Measurements from ENCODE around the gene MFSD6L.

Gene MFSD6L, protein sequence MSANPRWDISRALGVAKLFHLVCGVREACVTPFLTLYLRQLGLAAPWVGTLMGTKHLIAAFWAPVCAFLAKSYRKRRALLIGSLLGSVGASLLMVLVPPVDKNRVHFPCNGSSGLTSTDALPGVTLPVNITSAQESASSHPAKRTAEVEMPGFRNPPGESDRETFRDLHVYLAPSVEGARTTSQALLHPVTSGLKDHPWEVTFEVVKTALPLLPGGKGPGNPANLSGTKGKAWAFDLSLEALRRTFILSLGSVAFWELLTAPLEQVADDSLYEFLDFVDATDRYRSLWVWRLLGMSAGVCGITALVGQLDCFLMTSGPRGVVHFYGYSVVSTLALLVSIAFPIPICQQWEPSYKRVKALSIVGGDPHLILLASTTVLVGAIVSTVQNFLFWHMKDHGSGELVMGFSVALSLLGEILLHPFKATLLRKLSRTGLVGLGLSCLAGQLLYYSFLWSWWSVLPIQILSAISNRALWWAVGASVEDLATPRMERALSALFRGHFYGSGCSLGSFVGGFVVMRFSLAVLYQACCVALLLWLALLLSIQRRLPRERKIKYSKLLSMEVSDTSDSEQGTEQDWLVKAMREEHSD

DNA sequence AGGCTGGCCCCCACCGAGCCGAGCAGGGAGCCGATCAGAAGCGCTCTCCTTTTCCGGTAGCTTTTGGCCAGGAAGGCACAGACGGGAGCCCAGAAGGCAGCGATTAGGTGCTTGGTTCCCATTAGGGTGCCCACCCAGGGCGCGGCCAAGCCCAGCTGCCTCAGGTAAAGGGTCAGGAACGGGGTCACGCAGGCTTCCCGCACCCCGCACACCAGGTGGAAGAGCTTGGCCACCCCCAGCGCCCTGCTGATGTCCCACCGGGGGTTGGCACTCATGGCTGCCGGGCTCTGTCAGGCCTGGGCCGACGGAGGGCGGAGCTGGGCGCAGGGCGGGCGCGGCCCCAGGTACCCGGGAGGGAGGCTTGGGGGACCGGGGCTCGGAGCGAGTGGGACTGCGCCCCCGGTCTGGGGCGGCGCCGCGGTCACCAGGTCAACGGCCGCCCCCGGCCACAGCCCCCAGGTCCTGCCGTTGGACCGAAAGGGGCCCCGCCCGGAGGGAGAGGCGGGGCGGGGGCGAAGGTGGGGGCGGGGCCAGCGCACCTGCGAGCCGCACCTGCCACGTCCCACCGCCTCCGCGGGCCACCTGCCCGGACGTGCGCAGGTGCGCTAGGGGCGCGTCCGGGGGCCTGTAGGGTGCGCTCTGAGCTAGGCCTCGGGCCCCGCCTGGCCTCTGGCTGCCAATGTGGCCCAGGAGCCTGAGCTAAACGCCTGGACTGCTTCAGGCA is at the start of gene MFSD6L:
TSS of gene MFSD6L (minus strand) at position 520 of the 724 bp plus-strand sequence. CDS start at position 275, 245 bp downstream.
- no peak for DNase-seq

DNA sequence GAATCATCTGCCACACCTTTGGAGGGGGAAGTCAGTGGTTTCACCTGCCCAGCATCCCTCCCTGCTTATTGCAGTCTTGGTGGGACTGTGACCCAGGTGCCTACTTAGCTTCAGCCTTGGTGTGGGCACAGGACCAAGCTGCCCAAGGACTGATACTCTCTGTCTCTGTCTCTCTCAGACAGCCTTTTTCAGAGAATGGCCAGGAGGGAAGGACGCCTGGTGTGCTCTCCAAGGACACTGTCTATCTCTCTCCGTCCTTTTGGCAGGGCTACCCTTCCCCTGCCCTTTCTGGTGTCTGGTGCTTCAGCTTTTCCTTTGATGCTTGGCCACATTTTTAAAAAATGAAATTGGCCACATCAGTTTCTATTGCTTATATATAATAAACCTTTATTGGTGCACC is 48.7 kb upstream of the MFSD6L start:
- DNase-seq, result no peak

DNA sequence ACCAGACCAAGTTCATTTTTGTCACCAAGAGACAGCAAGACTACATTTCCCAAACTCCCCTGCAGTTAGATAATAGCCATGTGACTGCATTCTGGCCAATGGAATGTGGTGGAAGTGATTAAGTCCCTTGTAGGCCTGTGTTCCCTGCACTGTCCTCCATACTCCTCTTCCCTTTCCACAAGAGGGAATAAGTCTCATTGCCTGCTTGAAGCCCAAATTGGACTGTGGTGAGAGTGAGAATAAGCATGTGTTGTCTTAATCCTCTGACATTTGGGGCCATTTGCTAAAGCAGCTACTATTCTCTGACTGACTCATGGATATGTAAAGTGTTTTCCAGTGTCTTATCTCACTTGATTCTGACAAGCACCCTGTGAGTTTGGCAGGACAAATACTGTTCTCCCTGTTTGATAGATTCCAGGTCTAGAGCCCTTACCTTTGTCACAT is 47.6 kb upstream of the MFSD6L start:
- DNase-seq, result no peak

GRCh38 chr17:8844229-8845218 is 45.4 kb upstream of the MFSD6L start:
- no peak for DNase-seq

DNA sequence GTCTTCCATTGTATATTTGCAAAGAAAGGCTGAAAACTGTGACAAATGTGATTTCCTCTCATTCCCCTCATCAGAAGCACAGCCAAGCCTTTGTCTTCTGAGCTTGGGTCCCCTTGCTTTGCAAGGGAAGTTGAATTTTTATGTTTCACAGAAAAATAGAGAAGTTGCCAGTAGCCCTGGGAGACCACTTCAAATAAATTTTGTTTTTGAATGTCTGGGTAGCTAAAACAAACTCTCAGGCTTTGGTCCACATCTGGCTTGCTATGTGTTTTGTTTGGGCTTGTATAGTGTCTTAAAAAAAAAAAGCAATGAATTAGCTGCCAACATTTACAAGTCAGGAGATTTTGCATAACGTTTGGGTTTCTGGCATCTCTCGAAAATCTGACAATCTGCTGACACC is 44.2 kb upstream of the MFSD6L start:
- no peak for DNase-seq

DNA sequence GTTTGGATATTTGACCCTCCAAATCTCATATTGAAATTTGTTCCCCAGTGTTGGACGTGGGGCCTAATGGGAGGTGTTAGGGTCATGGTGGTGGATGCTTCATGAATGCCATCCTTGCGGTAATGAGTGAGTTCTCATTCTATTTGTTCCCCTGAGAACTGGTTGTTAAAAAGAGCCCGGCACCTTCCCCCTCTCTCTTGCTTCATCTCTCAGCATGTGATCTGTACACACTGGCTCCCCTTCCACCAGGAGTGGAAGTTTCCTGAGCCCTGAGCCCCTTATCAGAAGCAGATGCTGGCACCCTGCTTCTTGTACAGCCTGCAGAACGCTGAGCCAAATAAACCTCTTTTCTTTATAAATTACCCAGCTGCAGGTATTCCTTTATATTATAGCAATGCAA is 42.7 kb upstream of the MFSD6L start:
- DNase-seq, result no peak

DNA sequence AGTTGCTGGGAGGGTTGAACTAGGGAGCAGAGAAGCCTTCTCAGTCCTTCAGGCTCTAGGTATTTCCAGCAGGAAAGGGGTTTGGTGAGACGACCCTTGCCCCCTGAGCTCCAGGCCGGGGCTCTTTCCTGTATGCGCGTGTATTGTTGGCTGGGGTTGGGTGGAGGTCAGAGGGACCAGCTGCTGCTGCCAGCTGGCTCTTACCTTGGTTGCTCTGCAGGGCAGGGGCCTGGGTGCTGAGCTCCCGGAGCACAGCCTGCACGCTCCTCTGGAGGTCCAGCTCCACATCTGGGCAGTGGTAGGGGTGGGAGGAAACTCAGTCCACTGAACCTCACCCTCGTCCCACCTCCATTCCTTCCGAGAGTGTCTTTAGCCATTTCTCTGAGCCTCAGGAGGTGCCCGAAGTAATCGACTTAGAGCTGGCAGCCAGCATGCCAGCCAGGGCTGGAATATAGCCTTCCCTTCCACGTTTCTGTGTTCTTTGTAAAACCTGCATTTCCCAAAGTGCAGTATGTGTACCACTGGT is 40.3 kb upstream of the MFSD6L start:
- no peak for DNase-seq

- no peak for DNase-seq
These were observed 39.5 kb upstream of the MFSD6L start for GRCh38 chr17:8838551-8839095.

DNA sequence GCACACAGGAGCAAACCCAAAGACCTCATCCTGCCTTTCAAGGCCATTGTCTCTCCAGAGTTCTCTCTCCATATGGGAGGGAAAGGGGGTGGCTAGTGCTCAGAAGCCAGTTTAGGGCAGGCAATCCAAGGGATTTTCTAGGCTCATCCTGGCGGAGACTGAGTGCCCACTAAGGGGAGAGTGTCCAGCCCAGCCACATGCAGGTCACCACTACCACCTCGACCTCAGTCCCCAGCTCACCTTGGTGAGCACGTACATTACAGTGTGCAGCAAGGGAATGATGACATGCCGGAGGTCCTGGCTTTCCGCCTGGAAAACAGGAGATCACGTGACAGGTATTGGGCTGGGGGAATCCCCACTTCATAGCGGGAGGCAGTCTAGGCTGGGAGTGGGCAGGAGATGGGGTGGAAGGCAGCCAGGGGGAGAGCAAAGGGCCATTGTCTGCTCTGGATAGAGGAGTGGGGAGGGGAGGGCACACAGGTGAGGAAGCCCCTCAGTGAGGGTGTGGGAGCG is 38.5 kb upstream of the MFSD6L start:
- DNase-seq, result no peak

DNA sequence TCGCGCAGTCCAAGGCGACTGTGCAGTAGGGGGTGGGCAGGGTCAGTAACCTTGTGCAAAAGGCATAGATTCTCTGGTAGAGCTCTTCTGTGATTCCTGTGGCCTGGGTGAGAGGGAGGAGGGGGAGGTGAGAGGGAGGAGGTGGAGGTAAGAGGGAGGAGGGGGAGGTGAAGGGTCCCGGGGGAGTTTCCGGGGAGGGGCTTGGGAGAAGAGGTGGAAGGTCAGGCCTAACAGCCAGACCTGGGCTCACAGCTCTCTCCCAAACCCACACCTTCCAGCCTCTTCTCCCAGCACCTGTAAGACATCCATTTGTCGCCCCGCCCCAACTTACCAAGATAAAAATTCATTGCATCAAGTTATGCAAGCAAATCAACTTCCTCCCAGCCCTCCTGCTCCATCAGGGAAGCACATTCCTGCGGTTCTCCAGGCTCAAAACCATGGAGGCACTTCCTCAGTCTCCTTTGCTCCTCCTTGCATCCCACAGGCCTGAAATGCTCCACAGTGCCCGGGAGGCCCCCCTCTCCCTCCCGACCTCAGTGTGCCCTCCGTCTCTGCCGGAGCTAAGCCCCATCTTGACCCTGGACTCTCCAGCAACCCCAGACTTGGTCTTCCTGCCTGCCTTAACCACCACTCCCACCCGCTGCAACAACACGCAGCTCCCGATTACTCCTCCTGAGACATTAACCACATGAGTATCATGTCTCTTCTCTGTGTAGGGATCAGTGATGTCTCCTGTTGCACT is 37.8 kb upstream of the MFSD6L start:
- DNase-seq, result no peak

DNA sequence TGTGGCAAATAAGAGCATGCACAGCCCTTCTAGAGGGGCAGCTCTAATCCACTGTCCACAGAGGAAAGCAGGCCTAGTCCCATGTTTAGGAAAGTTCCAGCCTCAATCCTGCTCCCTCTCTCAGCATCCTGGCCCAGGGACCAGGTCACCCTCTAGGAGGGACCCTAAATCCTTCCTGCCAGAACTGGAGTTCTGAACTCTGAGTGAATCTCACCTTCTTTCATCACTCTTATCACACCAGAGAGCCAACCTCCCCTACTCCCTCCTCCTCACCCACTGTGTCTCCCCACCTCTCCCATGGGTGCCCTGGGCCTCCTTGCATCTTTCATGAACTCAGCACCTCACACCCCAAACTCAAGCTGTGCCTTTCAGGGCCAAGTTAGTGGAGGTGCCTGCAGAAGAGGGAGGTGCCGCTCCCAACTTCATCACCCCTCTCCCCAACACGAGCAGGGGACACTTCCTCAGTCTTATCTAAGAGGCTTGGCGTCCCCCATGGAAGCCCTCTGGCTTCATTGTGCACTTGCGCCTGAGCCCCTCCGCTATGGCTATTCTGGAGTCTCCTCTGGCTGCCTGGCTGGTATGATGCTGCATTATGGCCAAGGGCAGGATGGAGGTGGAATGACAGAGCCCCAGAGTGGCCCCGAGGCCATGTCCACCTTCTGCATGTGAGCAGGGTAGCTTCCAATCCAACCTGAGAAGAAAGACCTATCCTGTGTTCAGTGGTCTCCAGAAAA is 36.6 kb upstream of the MFSD6L start:
- DNase-seq, result no peak

DNA sequence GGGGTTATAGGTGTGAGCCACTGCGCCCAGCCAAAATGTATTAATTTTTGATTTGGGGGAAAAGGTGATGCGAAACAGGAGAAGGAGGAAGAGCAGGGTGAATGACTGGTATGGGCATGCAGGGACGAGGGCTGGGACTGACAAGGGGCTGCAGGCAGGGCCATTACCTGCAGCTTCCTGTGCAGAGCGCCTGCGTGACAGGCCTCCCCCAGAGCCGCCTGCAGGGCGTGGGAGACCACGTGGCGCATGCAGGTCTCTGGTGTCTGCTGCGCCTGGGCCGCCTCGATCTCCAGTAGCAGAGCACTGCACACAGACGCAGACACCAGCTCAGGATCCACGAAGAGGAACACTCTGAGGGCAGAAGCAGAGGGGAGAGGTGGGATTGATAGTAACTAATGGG is 35.9 kb upstream of the MFSD6L start:
- DNase-seq, result no peak

DNA sequence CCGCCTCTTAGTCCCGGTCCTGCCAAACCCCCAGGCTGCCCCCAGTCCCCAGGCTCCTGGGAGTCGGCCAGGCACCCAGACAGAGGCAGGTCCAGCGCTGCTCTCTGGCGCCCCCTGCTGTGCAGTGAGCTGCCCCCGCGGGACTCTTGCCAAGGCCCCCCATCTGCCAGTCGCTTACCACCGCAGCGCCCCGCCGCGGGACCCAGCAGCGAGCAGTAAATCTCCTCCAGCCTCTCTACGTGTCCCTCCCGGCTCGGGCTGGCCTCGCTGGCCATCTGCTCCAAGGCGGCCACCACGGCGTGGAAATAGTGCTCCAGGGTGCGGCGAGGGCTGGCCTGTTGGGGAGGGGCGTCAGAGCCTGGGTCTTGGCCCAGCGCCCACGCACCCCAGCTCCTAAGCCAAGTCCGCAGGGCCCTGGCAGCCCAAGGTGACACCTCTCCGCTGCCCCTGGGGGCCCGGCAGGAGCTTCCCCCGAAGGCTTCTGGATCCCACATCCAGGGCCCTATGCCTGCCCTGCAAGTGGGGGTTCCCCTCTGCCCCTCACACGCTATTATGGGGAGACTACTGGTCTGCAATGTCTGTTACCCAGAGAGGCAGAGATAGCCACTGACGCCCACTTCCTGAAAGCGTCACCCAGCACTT is 33.7 kb upstream of the MFSD6L start:
- DNase-seq, result peak in 1 of 2 experiments; percentile 35

GRCh38 chr17:8831234-8831849 is 32.2 kb upstream of the MFSD6L start:
- DNase-seq, result no peak

GRCh38 chr17:8830141-8830540 is 31.0 kb upstream of the MFSD6L start:
- no peak for DNase-seq

DNA sequence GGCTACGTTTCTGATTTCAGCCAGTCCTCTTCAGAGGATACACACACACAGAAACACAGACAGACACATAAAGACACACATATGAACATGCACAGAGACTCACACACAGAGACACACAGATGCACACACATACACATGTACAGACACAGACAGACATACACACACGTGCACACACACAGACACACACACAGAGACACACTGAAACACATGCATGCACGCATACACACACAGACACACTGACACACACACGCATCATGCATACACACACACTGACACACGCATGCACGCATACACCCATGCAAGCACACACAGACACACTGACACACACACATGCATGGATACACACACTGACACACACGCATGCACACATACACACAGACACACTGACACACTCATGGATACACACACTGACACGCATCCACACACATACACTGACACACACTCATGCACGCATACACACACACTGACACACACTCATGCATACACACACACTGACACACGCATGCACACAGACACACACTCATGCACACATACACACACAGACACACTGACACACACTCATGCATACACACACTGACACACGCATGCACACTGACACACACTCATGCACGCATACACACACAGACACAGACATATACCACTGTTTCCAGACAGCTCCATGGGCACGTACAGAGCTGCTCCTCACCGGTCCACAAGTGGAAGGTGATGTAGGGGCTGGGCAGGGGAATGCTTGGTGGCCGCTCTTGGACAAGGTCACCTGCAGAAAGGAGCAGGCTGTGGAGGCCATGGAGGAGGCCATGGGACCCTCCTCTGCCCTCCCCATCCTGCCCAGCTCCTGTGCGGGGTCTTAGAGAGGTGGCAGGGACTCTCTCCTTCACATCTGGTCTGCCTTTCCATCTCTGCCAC is 30.1 kb upstream of the MFSD6L start:
- DNase-seq, result no peak

DNA sequence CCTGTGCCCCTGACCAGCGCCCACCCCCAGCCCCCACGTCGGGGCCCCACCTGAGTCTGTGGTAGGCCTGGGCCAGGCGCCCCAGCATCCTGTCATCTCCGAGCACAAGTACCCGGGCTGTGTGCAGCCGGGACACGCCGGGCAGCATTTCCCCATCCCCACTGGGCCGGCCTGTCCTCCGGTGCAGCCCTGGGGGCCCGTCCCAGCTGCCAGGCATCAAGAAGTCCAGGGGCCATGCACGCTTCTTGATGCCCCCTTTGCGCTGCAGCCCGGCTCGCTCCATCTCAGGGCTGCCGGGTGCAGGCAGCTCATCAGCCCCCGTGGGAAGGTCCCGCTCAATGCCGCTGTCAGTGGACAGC is 29.3 kb upstream of the MFSD6L start:
- DNase-seq, result no peak

DNA sequence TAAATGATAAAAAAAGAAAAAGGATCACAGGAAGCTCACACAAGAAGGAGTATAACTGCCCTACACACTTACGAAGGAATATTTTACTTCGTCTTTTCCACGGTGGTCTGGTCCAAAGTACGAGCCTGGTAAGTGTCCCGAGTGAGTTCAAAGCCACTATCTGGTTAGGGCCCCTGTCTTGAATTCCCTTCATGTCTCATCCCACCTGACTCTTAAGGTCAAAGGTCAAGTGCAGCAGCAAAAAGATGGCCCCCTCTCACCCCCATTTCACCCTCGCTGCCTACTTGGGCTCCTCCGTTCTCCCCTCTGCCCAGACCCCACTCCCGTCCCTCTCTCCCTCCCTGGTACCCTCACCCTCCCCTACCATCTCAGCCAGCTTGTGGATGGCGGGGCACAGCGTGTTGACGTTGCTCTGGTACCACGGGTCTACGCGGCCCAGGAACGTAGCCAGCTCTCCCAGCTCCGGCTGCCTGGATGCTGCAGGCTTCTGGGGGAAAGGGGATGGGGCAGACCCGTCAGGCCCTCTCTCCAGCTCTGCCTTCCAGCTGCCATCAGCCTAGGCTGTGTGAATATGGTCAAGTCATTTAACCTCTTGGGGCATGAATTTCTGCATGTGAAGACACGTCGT is 27.8 kb upstream of the MFSD6L start:
- no peak for DNase-seq

Data from stimulated activated CD4-positive, alpha-beta T cell treated with anti-CD3 and anti-CD28 coated beads, Interleukin-4, amount 100 ng/mL, for 4 hours (primary cell).